HepG2 (cell line): ENCODE measurements around the gene RNF123. TPM values are rescaled to one million over a fixed set of nuclear protein-coding genes. Genes with fewer than 3 reads are reported as not detected.

ENCODE experiments used
- BCL6 ChIP-seq: IDR thresholded peaks from 2 replicates; pipeline ENCODE4 v1.6.1; 2016; ENCODE audit warnings: missing genetic modification reagents, missing compliant biosample characterization
- GABPB1 ChIP-seq: IDR thresholded peaks from 2 replicates; pipeline ENCODE4 v1.6.1; 2016; ENCODE audit warnings: mild to moderate bottlenecking, missing genetic modification reagents, moderate library complexity, missing compliant biosample characterization
- HCFC1 ChIP-seq: fragments of 150-350 bp; IDR thresholded peaks from 2 replicates; pipeline ENCODE4 v1.6.1; 2014; ENCODE audit warnings: low read depth, low read length
- HMGXB3 ChIP-seq: sonication (generic); formaldehyde crosslinking; IDR thresholded peaks from 2 replicates; pipeline ENCODE4 v1.4.0; 2020; ENCODE audit warnings: missing genetic modification reagents, borderline replicate concordance
- KMT2B ChIP-seq: IDR thresholded peaks from 2 replicates; pipeline ENCODE4 v1.6.1; 2016; ENCODE audit warnings: missing genetic modification reagents, missing compliant biosample characterization
- MAX ChIP-seq: IDR thresholded peaks from 2 replicates; pipeline ENCODE4 v1.6.1; 2012; ENCODE audit warnings: inconsistent platforms
- NR2C2 ChIP-seq: sonication (generic); formaldehyde crosslinking; IDR thresholded peaks from 2 replicates; pipeline ENCODE4 v1.4.0; 2020; ENCODE audit warnings: missing genetic modification reagents, mild to moderate bottlenecking, moderate library complexity, borderline replicate concordance
- PAXIP1 ChIP-seq: sonication (generic); formaldehyde crosslinking; conservative IDR thresholded peaks from 2 replicates; pipeline ENCODE4 v1.4.0; 2020; ENCODE audit warnings: mild to moderate bottlenecking, missing genetic modification reagents, moderate library complexity
- RFX3 ChIP-seq: IDR thresholded peaks from 2 replicates; pipeline ENCODE4 v1.6.1; 2016; ENCODE audit warnings: missing biosample characterization, missing genetic modification reagents
- RNF219 ChIP-seq: sonication (generic); formaldehyde crosslinking; IDR thresholded peaks from 2 replicates; pipeline ENCODE4 v1.5.0; 2020; ENCODE audit warnings: mild to moderate bottlenecking, missing genetic modification reagents
- SIN3A ChIP-seq: IDR thresholded peaks from 2 replicates; pipeline ENCODE4 v1.6.1; 2011; ENCODE audit warnings: low read depth, mild to moderate bottlenecking, control low read depth, low read length, borderline replicate concordance
- TAF1 ChIP-seq: sonication (generic); formaldehyde crosslinking; IDR thresholded peaks from 2 replicates; pipeline ENCODE4 v1.4.0; 2020; ENCODE audit warnings: missing genetic modification reagents
- TSC22D2 ChIP-seq: sonication (generic); formaldehyde crosslinking; IDR thresholded peaks from 2 replicates; pipeline ENCODE4 v1.5.1; 2020; ENCODE audit warnings: missing genetic modification reagents, mild to moderate bottlenecking, borderline replicate concordance
- ZNF574 ChIP-seq: sonication (generic); formaldehyde crosslinking; IDR thresholded peaks from 2 replicates; pipeline ENCODE4 v1.4.0; 2020; ENCODE audit warnings: missing genetic modification reagents
- ZNF605 ChIP-seq: sonication (generic); formaldehyde crosslinking; IDR thresholded peaks from 2 replicates; pipeline ENCODE4 v1.8.0; 2022; ENCODE audit warnings: mild to moderate bottlenecking, missing genetic modification reagents
- polyA plus RNA-seq, 8 experiments: library from polyadenylated mRNA; depleted of rRNA in 3 of 8; stranded (reverse) in 7 of 8; unstranded in 1 of 8; fragments of >200 nt; fragmentation: Illumina TruSeq in 4 of 8; extraction: Trizol in 4 of 8; gene quantifications; 2 replicates each; pipeline versions ENCODE4 v1.2.1 to v1.2.3, GENCODE V29; 2011 to 2016; ENCODE audit warnings: low read depth in 4 of 8, missing spikeins in 1 of 8, mixed read lengths in 1 of 8; ENCODE audit not compliant: insufficient read depth in 1 of 8
- total RNA-seq, 5 experiments: library from RNA; depleted of rRNA; stranded (reverse); fragments of >200 nt; fragmentation: Illumina TruSeq; extraction: Trizol; gene quantifications; 2 replicates each; pipeline ENCODE4 v1.2.3, GENCODE V29; 2016; ENCODE audit warnings: low read depth in 1 of 5

The RNF123 gene
- total and polyA plus RNA-seq, 2 of the 13 experiments (the other 11 are each of a cell fraction or from before 2014, with no cell fraction given): 29.9 to 82.2 TPM

- TF ChIP-seq ZNF574 (CRISPR knock-in tag) (peak; percentile 38), HCFC1 (0 out of 2 replicates have a peak, but pooled peaks have one; percentile 22), BCL6 (CRISPR knock-in tag) (peak; percentile 33; the same call in 1 of the 2 replicates), HMGXB3 (CRISPR knock-in tag) (peak; percentile 19; the same call in 1 of the 2 replicates), MAX (peak; percentile 80), SIN3A (peak; percentile 73; the same call in 1 of the 2 replicates), RNF219 (CRISPR knock-in tag) (peak; percentile 41; the same call in 1 of the 2 replicates), ZNF605 (CRISPR knock-in tag) (peak; percentile 57), KMT2B (CRISPR knock-in tag) (peak; percentile 32; the same call in 1 of the 2 replicates), NR2C2 (CRISPR knock-in tag) (peak; percentile 17), TAF1 (CRISPR knock-in tag) (peak; percentile 60; the same call in 1 of the 2 replicates), GABPB1 (CRISPR knock-in tag) (peak; percentile 70), RFX3 (CRISPR knock-in tag) (0 out of 2 replicates have a peak, but pooled peaks have one; percentile 6), PAXIP1 (CRISPR knock-in tag) (peak; percentile 76), TSC22D2 (CRISPR knock-in tag) (peak; percentile 59; the same call in 1 of the 2 replicates)
These were observed 865 bp upstream of the RNF123 start (continued) for GRCh38 chr3:49688338-49689045.
